SK-N-MC (cell line): Measurements from ENCODE around the gene TMEM247.

Source experiments
- DNase-seq: peaks from one replicate; pipeline ENCODE4 v3.0.0-alpha.2; 2011; ENCODE audit warnings: low read depth, low spot score
- H3K27ac ChIP-seq: fragments of 200-600 bp; sonication (generic); 2 replicates; pipeline ENCODE4 v1.5.1; 2016; ENCODE audit warnings: mixed run types
- H3K36me3 ChIP-seq: fragments of 200-600 bp; sonication (generic); 2 replicates; pipeline ENCODE4 v1.6.1; 2017; ENCODE audit warnings: antibody characterized with exemption, low read length, mixed read lengths; ENCODE audit not compliant: insufficient read depth
- H3K4me3 ChIP-seq: fragments of 200-600 bp; sonication (generic); 2 replicates; pipeline ENCODE4 v1.5.1; 2016
- H3K9ac ChIP-seq: fragments of 200-600 bp; sonication (generic); 2 replicates; pipeline ENCODE4 v1.8.0; 2017; ENCODE audit warnings: mixed run types, mixed read lengths; ENCODE audit not compliant: insufficient read length
- H3K9me3 ChIP-seq: fragments of 200-600 bp; sonication (generic); 2 replicates; pipeline ENCODE4 v1.6.1; 2017; ENCODE audit warnings: low read depth, mild to moderate bottlenecking, antibody characterized with exemption, low read length, moderate library complexity, mixed read lengths
- EZH2 ChIP-seq: fragments of 200-600 bp; sonication (generic); IDR thresholded peaks from one replicate; pipeline ENCODE4 v1.6.1; 2017; ENCODE audit warnings: antibody characterized with exemption
- FOXP2 ChIP-seq: optimal IDR thresholded peaks from 2 replicates; pipeline ENCODE3; 2011; ENCODE audit warnings: mild to moderate bottlenecking, moderate library complexity; ENCODE audit not compliant: insufficient read depth; ENCODE audit errors: extremely low read length, control extremely low read depth
- POLR2AphosphoS5 ChIP-seq: IDR thresholded peaks from 2 replicates; pipeline ENCODE4 v1.6.1; 2012; ENCODE audit warnings: mild to moderate bottlenecking, low read depth, low read length, borderline replicate concordance

TMEM247 gene

DNA sequence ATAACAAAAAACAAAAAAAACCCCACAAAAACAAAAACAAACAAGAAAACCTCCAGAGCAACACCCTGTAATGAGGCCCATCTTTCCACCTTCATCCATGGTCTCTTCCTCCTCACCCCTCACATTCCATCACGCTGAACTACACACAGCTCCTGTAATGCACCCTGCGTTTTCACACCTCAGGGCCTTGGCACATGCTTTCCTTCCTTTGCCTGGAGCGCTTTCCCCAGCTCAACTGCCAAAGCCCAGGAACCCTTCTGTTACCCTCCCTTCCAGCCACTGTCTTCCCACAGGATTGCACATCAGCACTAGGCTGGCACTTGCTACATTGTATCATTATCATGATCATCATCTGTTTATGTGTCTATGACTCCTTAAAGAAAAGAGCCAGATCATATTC, 29.4 kb downstream of the TMEM247 start:
- H3K27ac ChIP-seq, result no peak overlapping the region
- TF ChIP-seq POLR2AphosphoS5, result no peak
- no peak for TF ChIP-seq FOXP2
- TF ChIP-seq EZH2, result no peak
- no peak overlapping the region for H3K9ac ChIP-seq
- no peak for DNase-seq
- H3K36me3 ChIP-seq, result no peaks in the 10 kb centered on the region
- H3K4me3 ChIP-seq, result no peak overlapping the region
- H3K9me3 ChIP-seq, result no peaks in the 10 kb centered on the region

GRCh38 chr2:46509804-46510203, 30.4 kb downstream of the TMEM247 start:
- TF ChIP-seq FOXP2 (no peak), POLR2AphosphoS5 (no peak), EZH2 (no peak)
- Histone ChIP-seq H3K9ac (no peak overlapping the region), H3K9me3 (no peaks in the 10 kb centered on the region), H3K36me3 (no peaks in the 10 kb centered on the region), H3K4me3 (no peak overlapping the region), H3K27ac (no peak overlapping the region)
- no peak for DNase-seq

GRCh38 chr2:46510598-46511177, 31.3 kb downstream of the TMEM247 start:
- Histone ChIP-seq H3K9ac (no peak overlapping the region), H3K9me3 (no peaks in the 10 kb centered on the region), H3K27ac (no peak overlapping the region), H3K4me3 (no peak overlapping the region), H3K36me3 (no peaks in the 10 kb centered on the region)
- DNase-seq, result no peak
- TF ChIP-seq FOXP2 (no peak), POLR2AphosphoS5 (no peak), EZH2 (no peak)

DNA sequence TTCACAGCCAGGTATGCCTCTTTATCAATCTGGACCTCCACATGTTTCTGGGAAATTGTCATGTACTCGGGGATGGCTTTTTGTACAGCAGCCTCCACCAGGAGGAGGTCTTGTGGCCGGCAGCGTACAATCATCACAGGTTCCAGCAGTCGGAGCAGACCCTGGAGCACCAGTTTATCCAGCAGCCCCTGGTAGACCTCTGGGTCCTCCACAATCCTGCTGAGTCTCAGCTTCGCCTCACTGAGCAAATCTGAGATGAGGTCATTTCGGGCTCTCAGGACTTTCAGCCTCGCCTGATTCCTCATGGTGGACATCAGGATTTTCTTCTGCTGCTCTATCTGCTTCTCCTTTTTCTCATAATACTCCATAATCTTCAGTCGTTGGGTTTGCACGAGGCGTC, 32.8 kb downstream of the TMEM247 start:
- no peaks in the 10 kb centered on the region for H3K36me3 ChIP-seq
- TF ChIP-seq FOXP2 (no peak), EZH2 (no peak)

GRCh38 chr2:46514738-46515137, 35.4 kb downstream of the TMEM247 start:
- no peak for TF ChIP-seq POLR2AphosphoS5
- TF ChIP-seq FOXP2, result no peak
- TF ChIP-seq EZH2, result no peak
- Histone ChIP-seq H3K9me3 (no peaks in the 10 kb centered on the region), H3K27ac (no peak overlapping the region)

More for the DNA sequence above, 32.8 kb downstream of the TMEM247 start:
- no peak for DNase-seq
- no peak overlapping the region for H3K4me3 ChIP-seq
- no peak overlapping the region for H3K9ac ChIP-seq
- H3K9me3 ChIP-seq, result no peaks in the 10 kb centered on the region
- no peak overlapping the region for H3K27ac ChIP-seq

GRCh38 chr2:46517485-46517884, 38.1 kb downstream of the TMEM247 start:
- Histone ChIP-seq H3K27ac (no peak overlapping the region), H3K4me3 (no peak overlapping the region)
- TF ChIP-seq FOXP2 (no peak), EZH2 (no peak), POLR2AphosphoS5 (no peak)

More at GRCh38 chr2:46514738-46515137, 35.4 kb downstream of the TMEM247 start:
- no peaks in the 10 kb centered on the region for H3K36me3 ChIP-seq
- H3K9ac ChIP-seq, result no peak overlapping the region
- no peak overlapping the region for H3K4me3 ChIP-seq
- DNase-seq, result no peak

DNA sequence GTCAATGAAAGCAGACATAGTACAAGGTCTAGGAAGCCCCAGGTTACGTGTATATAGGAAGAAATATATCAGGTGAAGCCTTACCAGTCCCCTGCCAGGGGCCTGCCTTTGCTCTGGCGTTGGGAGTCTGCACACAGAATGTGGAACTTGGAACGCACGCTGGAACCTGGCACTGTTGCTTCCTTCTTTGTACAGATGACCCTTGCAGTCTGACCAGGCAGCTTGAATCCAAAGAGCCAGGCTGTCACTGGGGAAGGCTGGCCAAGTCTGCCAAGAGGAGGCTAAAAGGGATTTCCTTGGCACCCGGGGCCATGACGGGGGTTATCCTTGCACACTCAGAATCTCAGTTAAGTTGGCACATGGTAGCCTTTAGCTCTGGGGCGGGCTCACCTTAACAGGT, 39.5 kb downstream of the TMEM247 start:
- no peak overlapping the region for H3K9ac ChIP-seq
- DNase-seq, result no peak
- no peaks in the 10 kb centered on the region for H3K36me3 ChIP-seq
- no peak for TF ChIP-seq FOXP2
- TF ChIP-seq EZH2, result no peak
- no peak for TF ChIP-seq POLR2AphosphoS5
- no peak overlapping the region for H3K27ac ChIP-seq
- no peak overlapping the region for H3K4me3 ChIP-seq
- no peaks in the 10 kb centered on the region for H3K9me3 ChIP-seq

More at GRCh38 chr2:46517485-46517884, 38.1 kb downstream of the TMEM247 start:
- Histone ChIP-seq H3K9ac (no peak overlapping the region), H3K9me3 (no peaks in the 10 kb centered on the region), H3K36me3 (no peaks in the 10 kb centered on the region)
- no peak for DNase-seq

DNA sequence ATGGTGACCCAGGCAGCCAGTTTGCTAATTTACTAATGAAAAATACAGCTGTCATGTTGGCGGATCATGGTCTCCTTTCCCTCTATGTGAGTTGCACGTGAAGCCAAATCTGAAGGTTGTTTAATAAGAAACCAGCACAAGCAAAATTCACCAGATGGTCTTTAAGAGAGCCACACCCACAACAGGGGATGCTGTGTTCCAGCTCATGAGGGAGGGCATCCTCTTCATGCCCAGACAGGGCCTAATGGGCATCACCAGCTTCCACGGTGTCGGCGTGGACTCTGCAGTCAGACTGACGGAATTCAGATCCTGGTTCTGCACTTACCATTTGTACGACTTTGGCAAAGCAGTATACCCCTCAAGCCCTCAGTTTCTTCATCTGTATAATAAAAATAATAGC, 39.9 kb downstream of the TMEM247 start:
- TF ChIP-seq EZH2 (no peak), FOXP2 (no peak), POLR2AphosphoS5 (no peak)
- Histone ChIP-seq H3K36me3 (no peaks in the 10 kb centered on the region), H3K9me3 (no peaks in the 10 kb centered on the region), H3K4me3 (no peak overlapping the region), H3K9ac (no peak overlapping the region), H3K27ac (no peak overlapping the region)
- no peak for DNase-seq

DNA sequence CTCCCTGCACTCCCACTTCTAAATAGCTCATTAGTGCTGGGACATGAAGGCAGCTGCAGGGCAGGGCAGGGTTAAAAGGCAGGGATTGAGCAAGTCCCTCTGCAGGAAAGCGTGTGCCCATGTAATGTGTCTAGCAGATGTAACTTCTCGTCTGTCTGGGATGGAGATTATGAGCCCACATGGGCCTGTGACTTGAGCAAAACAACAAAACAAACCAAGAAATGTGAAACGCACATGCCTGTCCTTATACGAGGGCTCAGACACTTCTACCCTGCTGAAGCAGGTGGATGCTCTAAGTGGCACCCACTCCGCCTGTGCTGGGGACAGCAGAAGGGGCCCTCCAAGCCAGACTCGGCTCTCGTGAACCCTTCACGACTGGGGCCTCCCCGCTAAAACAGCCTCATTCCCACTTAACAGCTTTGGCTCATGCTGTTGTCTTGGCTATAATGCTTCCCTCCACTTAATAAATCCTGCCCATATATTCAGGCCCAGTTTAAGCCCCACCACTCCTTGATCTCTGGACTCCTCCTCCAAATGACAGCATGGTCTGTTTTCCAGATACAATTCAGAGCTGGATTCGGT, 40.9 kb downstream of the TMEM247 start:
- TF ChIP-seq FOXP2 (no peak), EZH2 (no peak), POLR2AphosphoS5 (no peak)
- Histone ChIP-seq H3K9me3 (no peaks in the 10 kb centered on the region), H3K36me3 (no peaks in the 10 kb centered on the region), H3K9ac (no peak overlapping the region), H3K27ac (no peak overlapping the region), H3K4me3 (no peak overlapping the region)
- DNase-seq, result no peak
